Measurements from ENCODE around the gene LRRC59. TPM values are rescaled to one million over a fixed set of nuclear protein-coding genes. Genes with fewer than 3 reads are reported as not detected.

Gene LRRC59
- polyA plus RNA-seq, 1 donor (not counting 4 experiments of a cell fraction or from before 2014, with no cell fraction given), result 152 TPM

GRCh38 chr17:50432125-50432762 lies 34.9 kb upstream of the LRRC59 start:
- Histone ChIP-seq H3K4me3 (ENCODE audit: control insufficient read depth in 2 of 3, extremely low read depth in 1 of 3, insufficient read depth in 2 of 3, low read depth in 1 of 3, low read length in 3 of 3) (no peak overlapping the region), H3K27ac (ENCODE audit: control insufficient read depth, insufficient read depth, low read length) (no peak overlapping the region), H3K9me3 (ENCODE audit: control insufficient read depth, low read depth, low read length) (no peaks in the 10 kb centered on the region), H3K4me1 (ENCODE audit: control insufficient read depth, extremely low read depth, insufficient read depth, low read length) (peaks cover 32% of the 10 kb centered on the region), H4K20me1 (ENCODE audit: control insufficient read depth, extremely low read depth, insufficient read depth, low read length) (no peaks in the 10 kb centered on the region), H3K36me3 (ENCODE audit: control insufficient read depth in 2 of 2, extremely low read depth in 1 of 2, insufficient read depth in 2 of 2, low read length in 2 of 2) (peaks cover 3 to 6% of the 10 kb centered on the region in 2 experiments), H2AFZ (ENCODE audit: control insufficient read depth, low read length) (no peak overlapping the region), H3K27me3 (ENCODE audit: control insufficient read depth, extremely low read depth, insufficient read depth, low read length) (no peaks in the 10 kb centered on the region), H3K9me1 (ENCODE audit: control insufficient read depth, extremely low read depth, insufficient read depth, low read length) (no peaks in the 10 kb centered on the region), H3K9ac (ENCODE audit: control insufficient read depth, extremely low read depth, insufficient read depth, low read length) (no peak overlapping the region), H3K4me2 (ENCODE audit: control insufficient read depth, extremely low read depth, insufficient read depth, low read depth, low read length) (no peak overlapping the region), H3K79me2 (ENCODE audit: control insufficient read depth, insufficient read depth, low read length) (peaks cover 25% of the 10 kb centered on the region)
- dilution Hi-C loops (cut with MboI; ENCODE audit: extremely low pct_ligation_motif_present, low sequenced_read_pairs), result no loop called here
- DNase-seq (ENCODE audit: low read depth, low spot score) (no peak), FAIRE-seq (no peak)
- TF ChIP-seq EZH2 (IDR thresholded peaks at IDR 0.05; ENCODE audit: low read length), result no peak
- no peak for TF ChIP-seq CTCF (optimal IDR thresholded peaks at IDR 0.05 in 1 of 3, IDR thresholded peaks at IDR 0.05 in 1 of 3, conservative IDR thresholded peaks at IDR 0.05 in 1 of 3; ENCODE audit: extremely low read depth in 1 of 3, insufficient read depth in 2 of 3, low read length in 3 of 3)

GRCh38 chr17:50430821-50431618 lies 33.7 kb upstream of the LRRC59 start:
- Histone ChIP-seq H3K4me1 (ENCODE audit: control insufficient read depth, extremely low read depth, insufficient read depth, low read length) (peaks cover 39% of the 10 kb centered on the region), H4K20me1 (ENCODE audit: control insufficient read depth, extremely low read depth, insufficient read depth, low read length) (no peaks in the 10 kb centered on the region), H3K4me2 (ENCODE audit: control insufficient read depth, extremely low read depth, insufficient read depth, low read depth, low read length) (no peak overlapping the region), H3K79me2 (ENCODE audit: control insufficient read depth, insufficient read depth, low read length) (peaks cover 34% of the 10 kb centered on the region), H2AFZ (ENCODE audit: control insufficient read depth, low read length) (no peak overlapping the region), H3K9ac (ENCODE audit: control insufficient read depth, extremely low read depth, insufficient read depth, low read length) (no peak overlapping the region), H3K9me3 (ENCODE audit: control insufficient read depth, low read depth, low read length) (no peaks in the 10 kb centered on the region), H3K4me3 (ENCODE audit: control insufficient read depth in 2 of 3, extremely low read depth in 1 of 3, insufficient read depth in 2 of 3, low read depth in 1 of 3, low read length in 3 of 3) (no peak overlapping the region), H3K36me3 (ENCODE audit: control insufficient read depth in 2 of 2, extremely low read depth in 1 of 2, insufficient read depth in 2 of 2, low read length in 2 of 2) (peaks cover 3 to 6% of the 10 kb centered on the region in 2 experiments), H3K9me1 (ENCODE audit: control insufficient read depth, extremely low read depth, insufficient read depth, low read length) (no peaks in the 10 kb centered on the region), H3K27me3 (ENCODE audit: control insufficient read depth, extremely low read depth, insufficient read depth, low read length) (no peaks in the 10 kb centered on the region), H3K27ac (ENCODE audit: control insufficient read depth, insufficient read depth, low read length) (no peak overlapping the region)
- DNase-seq (ENCODE audit: low read depth, low spot score) (no peak), FAIRE-seq (no peak)
- dilution Hi-C loops (cut with MboI; ENCODE audit: extremely low pct_ligation_motif_present, low sequenced_read_pairs), result no loop called here
- TF ChIP-seq EZH2 (IDR thresholded peaks at IDR 0.05; ENCODE audit: low read length) (no peak), CTCF (optimal IDR thresholded peaks at IDR 0.05 in 1 of 3, IDR thresholded peaks at IDR 0.05 in 1 of 3, conservative IDR thresholded peaks at IDR 0.05 in 1 of 3; ENCODE audit: extremely low read depth in 1 of 3, insufficient read depth in 2 of 3, low read length in 3 of 3) (no peak)
